HG02885 (cell line): ENCODE data around the gene GALNTL6.
"Not testable (repeated sequence)": the region's sequence is repeated elsewhere in the genome, so short reads cannot be mapped to it uniquely, and the experiment has no call there.

Experiments
- ATAC-seq: cut with Tn5 transposase; IDR thresholded peaks from one replicate; pipeline ENCODE4 v1.9.1; 2021; ENCODE audit warnings: mild to moderate bottlenecking; ENCODE audit not compliant: unreplicated experiment, poor library complexity

Gene GALNTL6

DNA sequence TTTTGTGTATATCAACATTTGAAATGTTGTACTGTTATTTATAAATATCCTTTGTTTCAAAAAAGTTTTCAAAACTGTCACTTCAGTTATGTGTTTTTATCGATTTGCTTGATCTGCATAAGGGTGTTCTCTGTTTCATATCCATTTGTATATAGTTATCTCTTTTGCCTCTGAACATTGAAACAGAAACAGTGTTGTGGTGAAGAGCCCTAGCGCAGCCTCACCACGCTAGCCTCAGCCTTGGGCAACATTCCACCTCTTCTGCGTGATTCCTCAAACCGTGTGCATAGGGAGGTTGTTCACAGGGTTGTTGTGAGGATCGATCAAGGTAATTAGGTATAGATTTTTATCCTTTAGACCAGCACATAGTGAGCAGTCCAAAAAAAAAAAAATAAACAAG, 1068.4 kb downstream of the GALNTL6 start:
- no peak for ATAC-seq

DNA sequence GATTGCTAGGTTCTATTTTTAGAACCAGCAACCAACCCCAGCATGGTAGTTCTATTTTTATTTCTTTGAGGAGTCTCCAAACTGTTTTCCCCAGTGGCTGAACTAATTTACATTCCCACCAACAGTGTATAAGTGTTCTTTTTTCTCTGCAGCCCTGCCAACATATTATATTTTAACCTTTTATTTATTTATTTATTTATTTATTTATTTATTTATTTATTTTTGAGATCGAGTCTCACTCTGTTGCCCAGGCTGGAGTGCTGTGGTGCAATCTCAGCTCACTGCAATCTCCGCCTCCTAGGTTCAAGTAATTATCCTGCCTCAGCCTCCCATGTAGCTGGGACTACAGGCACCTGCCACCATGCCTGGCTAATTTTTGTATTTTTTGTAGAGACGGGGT, 1074.2 kb downstream of the GALNTL6 start:
- not testable (repeated sequence) for ATAC-seq

DNA sequence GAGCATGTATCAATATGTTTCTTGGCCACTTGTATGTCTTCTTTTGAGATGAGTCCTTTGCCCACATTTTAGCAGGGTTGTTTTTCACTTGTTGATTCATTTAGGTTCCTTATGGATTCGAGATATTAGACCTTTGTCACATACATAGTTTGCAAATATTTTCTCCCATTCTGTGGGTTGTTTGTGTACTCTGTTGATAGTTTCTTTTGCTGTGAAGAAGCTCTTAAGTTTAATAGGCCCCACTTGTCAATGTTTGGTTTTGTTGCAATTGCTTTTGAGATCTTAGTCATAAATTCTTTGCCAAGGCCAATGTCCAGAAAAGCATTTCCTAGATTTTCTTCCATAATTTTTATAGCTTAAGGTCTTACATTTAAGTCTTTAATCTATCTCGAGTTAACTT, 1074.8 kb downstream of the GALNTL6 start:
- no peak for ATAC-seq

DNA sequence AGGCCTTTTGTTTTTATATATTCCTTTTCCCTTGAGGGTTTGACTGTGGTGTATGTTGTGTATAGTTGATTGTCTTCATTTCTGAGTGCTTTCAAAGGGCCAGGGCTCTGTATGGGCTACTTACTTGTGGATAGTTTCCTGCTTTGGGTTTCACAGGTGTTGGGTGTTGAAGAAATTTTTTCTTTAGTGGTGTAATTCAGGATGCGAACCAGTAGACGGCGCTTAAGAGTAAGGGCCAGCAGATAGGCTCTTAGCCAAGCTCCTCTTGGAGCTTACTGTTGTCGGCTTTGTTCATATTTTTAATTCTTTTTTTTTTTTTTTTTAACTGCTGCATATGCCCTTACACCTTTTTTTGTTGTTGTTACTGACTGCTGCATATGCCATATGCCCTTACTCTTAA, 1079.1 kb downstream of the GALNTL6 start:
- peak; percentile 85 for ATAC-seq

DNA sequence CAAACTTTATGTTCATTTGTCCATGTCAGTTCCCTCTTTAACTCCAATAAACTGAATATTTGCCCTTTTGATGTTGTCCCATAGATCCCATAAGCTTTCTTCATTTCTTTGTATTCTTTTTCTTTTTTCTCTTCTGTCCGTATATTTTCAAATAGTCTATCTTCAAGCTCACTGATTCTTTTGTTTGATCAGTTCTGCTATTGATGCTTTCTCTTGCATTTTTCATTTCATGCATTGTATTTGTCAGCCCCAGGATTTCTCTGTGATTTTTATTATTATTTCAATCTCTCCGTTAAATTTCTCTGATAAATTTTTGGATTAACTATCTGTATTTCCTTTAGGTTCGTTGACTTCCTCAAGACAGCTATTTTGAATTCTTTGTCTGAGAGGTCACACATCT, 1082.5 kb downstream of the GALNTL6 start:
- no peak for ATAC-seq

DNA sequence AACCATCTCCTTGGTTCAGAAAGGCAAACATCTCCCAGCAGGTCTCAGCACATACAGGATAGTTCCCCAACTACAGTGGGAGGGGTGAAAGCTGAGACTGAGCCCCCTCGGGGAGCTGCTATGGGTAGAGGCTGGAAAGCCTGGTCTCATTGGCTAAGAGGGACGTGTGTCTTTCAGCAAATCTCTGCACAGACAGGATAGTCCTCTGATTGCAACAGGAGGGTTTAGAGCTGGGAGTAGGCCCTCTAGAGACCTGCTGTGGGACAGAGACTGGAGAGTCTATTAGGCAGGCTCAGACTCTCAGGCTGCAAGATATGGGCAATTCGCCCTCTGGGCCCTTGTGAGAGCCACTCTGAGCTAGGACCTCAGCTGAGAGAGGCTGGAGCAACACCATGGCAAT, 1083.8 kb downstream of the GALNTL6 start:
- ATAC-seq, result no peak

DNA sequence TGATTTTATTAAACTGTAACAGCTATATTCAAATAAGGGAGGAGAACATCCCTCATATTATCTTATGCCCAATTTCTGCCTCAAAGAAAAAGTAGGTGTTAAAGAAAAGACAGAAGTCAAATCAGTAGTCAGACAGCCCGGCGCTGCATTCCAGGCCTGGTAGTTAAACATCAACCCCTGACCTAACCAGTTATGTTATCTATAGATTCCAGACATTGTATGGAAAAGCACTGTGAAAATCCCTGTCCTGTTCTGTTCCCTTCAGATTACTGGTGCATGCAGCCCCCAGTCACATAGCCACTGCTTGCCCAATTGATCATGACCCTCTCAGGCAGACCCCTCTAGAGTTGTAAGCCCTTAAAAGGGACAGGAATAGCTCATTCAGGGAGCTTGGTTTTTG, 1085.5 kb downstream of the GALNTL6 start:
- ATAC-seq, result no peak

DNA sequence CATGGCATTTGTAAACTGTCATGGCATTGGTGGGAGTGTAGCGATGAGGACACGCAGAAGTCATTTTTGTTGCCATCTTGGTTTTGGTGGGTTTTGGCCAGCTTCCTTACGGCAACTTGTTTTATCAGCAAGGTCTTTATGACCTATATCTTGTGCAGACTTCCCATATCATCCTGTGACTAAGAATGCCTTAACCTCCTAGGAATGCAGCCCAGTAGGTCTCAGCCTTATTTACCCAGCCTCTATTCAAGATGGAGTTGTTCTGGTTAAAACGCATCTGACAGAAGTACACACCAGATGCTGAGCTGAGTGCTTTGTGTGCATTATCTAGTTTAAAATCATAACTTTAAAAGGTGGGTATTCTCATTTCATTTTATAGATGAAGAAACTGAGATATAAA, 1086.7 kb downstream of the GALNTL6 start:
- ATAC-seq, result no peak

DNA sequence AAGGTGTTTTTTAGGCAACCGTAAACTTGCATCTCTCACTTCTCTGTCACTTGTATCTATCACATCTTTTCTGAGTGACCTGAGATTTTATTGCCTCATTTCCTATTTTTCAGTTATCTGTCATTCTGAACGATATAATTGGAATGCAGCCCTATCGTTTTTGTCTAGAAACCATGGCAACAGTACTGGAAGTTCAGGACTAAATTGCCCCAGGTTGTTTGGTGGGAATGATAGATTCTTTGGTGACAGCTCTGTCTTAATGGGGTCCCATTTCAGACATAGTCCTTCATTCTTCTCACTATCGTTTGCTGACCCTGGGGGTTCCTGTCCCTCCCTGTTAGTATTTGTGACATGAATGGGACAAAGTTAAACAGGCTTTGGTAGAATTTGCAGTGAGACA, 1087.7 kb downstream of the GALNTL6 start:
- ATAC-seq, result no peak

DNA sequence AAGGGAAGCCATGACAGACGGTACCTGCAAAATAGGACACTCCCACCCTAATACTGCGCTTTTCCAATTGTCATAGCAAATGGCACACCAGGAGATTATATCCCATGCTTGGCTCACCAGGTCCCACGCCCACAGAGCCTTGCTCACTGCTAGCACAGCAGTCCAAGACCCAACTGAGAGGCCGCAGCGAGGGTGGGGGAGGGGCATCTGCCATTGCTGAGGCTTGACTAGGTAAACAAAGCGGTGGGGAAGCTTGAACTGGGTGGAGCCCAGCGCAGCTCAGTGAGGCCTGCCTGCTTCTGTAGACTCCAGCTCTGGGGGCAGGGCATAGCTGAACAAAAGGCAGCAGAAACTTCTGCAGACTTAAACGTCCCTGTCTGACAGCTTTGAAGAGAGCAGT, 1099.3 kb downstream of the GALNTL6 start:
- ATAC-seq, result not testable (repeated sequence)

DNA sequence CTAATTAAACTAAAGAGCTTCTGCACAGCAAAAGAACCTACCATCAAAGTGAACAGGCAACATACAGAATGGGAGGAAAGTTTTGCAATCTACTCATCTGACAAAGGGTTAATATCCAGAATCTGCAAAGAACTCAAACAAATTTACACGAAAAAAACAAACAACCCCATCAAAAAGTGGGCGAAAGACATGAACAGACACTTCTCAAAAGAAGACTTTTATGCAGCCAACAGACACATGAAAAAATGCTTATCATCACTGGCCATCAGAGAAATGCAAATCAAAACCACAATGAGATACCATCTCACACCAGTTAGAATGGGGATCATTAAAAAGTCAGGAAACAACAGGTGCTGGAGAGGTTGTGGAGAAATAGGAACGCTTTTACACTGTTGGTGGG, 1104.2 kb downstream of the GALNTL6 start:
- not testable (repeated sequence) for ATAC-seq

DNA sequence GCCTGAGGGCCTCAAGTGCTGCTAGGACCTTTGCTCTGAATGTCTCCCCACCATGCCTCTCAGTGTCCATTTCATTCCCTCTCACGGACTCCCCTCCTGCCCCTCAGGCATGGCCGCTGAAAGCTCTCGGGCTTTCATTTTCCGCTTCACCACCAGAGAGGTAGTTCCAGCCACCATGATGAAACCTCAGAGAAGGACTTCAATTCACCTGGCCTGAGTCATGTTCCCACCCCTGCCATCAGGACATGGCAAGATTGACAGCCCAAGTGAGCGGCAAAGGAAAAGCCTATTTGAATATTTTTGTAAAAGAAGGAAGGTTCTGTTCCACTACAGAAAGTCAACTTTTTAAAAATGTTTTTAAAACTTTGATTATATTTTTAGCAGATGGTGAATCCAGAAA, 1106.1 kb downstream of the GALNTL6 start:
- no peak for ATAC-seq

DNA sequence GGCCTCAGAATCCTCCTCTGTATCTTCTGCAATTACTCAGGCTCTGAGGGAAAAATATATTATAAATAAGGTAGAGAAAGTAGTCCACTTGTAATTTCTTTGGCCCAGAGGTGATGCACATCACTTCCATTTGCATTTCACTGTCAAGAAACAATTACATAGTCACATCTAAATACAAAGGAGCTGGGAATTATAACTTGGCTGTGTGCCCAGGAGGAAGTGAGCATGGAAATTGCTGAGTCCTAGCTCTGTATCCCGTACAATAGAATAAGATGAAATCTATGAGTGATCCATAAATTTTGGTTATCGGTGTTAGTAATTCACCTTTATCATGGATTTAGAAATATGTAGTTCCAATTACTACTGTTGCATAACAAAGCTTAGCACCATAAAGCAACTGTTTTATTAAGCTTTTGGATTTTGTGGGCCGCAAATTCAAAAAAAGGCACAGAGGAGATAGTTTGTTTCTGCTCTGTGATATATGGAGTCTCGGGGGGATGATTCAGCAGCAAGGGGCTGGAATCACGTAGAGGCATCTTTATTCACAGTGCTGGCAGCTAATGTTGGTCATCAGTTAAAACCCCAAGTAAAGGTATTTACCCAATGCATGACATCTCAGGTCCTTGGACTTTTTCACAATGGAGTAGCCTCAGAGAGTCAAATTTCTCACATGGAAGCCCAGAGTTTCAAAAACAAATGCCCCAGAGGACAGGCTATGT, 1114.1 kb downstream of the GALNTL6 start:
- ATAC-seq, result no peak

DNA sequence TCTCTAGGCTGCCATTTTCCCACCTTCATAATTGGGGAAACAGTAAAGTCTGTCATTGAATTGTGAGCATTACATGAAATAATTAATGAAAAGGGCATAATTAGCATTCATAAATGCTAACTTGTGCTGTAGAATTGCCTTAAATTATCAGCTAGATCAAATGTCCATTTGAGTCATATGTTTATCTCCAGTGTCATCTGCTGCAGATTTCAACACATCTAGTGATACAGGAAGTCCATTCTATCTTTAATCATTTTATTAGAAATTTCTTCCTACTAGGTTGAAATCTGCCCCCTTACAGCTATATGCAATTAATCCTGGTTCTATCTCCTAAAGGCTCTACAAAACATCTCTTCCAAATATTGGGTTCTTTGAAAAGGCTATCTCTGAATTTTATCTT, 1115.1 kb downstream of the GALNTL6 start:
- no peak for ATAC-seq

DNA sequence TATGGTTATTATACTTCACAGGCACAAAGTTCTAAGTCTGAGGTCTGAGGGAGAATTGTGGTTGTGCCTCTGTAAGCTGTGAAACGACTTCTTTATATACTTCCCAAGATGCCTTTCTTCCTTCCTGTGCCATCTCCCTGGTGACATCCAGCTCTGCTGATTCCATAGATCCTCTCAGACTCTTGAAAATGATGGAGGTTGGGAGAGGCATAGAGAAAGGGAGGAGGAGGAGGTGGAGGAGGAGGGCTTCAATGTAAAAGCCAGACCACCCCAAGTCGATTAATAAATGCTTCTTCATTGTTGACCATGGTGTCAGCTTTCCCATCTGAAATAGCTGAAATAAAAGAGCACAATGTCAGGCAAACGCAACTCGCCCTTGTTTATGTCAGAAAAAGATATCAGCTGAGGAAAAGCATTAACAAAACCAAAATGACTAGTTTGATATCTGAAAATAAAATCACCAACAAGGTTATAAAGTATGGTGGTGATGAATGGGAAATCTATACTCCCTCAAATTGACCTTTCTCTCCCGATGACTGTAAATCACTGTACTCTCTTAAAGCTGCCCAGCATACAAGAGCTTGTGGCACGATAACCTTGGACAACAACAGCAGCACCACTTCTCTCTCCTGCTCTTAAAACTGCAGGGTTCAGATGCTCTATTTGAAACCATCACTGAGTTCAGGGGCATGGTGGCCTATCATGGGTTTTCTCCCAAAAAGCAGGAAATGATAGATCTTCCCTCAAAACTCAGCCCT, 1125.0 kb downstream of the GALNTL6 start:
- ATAC-seq, result no peak

DNA sequence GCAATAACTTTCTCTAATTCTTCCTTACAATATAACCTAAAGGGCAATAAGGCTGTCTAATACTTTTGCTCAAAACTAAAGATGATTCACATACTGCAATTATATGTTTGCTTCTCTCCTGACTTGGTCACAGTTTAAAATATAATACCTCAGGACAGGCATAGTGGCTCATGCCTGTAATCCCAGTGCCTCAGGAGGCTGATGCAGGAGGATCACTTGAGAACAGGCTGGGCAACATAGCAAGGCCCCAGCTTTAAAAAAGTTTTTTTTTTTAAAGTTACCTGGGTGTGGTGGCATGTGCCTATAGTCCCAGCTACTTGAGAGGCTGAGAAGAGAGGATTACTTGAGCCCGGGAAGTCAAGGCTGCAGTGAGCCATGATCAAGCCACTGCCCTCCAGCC, 1125.7 kb downstream of the GALNTL6 start:
- no peak for ATAC-seq

DNA sequence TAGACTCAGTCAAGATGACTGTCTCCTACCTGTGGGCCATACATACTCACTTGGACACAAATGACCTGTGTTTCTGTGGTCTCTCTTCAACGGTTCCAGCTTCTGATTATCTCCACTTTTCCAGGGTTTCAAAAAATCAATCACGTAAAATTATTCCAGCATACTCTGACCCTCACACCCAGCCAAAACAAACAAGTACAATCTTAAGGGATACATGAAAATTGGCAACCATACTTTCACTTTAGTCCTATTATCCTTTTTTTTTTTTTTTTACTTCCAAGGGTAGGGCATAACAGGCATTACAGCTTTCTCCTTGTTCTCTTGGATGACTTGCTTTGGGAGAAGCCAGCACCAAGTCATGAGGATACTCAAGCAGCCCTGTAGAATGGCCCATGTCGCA, 1129.6 kb downstream of the GALNTL6 start:
- ATAC-seq, result no peak

DNA sequence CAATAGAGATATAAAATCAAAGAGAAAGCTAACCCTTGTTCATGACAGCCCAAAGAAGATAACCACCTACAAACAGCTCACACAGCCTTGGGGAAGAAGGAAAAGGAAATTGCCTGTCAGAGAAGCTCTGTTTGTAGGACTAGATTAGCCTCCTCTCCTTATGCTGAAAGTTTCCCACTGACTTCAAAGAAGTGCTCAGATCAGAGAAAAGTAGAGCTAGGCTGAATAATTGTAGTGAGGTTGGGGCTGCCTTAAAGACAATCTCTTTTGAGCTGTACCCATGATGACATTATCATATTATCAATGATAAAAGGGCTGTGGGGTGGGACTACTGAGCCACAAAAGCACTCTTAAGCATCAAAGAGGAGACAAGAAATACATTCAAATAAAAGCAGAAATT, 1132.4 kb downstream of the GALNTL6 start:
- ATAC-seq, result no peak

DNA sequence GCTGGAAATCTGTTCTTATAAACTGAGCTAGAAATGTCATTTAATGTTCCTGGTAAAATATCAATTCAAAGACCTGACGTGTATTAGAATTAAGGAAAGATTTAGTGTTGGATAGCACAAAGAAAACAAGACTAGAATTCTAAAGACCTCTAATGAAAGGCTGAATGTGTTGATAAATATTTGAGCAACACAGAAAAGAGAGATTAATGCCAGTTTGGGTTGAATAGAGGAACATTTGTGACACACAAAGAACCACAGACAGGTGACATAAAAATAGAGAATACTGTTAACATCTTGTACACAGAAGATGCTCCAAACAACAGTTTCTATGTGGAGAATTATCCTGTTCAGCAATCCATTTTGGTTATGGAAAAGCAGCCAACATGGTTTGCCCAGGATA, 1133.3 kb downstream of the GALNTL6 start:
- ATAC-seq, result no peak

DNA sequence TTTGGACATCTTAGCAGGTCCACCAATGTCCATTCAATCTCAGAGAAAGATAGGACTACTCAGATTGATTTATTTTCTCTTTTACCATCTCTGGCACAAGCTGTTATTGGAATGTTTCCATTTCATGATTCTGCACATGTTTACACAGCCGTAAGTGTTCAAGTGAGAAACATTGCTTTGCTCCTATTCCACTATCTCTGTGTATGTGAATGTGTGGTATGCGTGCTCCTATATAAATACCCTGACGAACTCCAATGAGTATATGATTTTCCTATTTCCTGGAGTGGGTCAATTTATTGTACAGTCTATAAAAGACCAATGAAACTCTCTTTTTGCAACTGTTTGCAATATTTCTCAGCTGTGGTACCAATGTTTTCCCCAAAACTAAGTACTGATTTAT, 1134.4 kb downstream of the GALNTL6 start:
- ATAC-seq, result no peak

DNA sequence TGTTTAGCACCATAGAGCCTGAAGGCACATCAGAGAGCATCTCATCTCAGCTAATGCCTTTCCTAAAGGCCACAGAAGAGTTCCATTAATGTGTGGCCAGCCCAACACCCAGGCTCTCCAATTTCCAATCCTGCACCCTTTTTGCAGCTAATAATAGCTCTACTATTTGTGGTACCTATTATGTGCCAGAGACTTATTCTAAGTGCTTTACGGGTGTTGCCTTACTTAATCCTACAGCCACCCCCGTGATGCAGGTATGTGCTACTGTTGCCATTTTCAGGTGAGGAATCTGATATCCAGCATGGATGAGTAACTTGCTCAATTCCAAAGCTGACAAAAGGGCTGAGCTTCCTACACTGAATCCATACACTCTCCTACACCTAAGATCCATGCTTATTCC, 1137.8 kb downstream of the GALNTL6 start:
- no peak for ATAC-seq
